Keratinocyte (primary cell): ENCODE results near the gene CCDC146. TPM values are rescaled to one million over a fixed set of nuclear protein-coding genes. Genes with fewer than 3 reads are reported as not detected.

Experiments used
- DNase-seq: peaks from one replicate; pipeline ENCODE4 v3.0.0-alpha.2; 2011; ENCODE audit warnings: low read depth, missing footprints, low spot score
- FAIRE-seq: peaks from 2 replicates; lab custom pipeline; 2011; peaks lifted over from hg19 to GRCh38; lab: Jason Lieb, UNC
- H2AFZ ChIP-seq: 2 replicates; pipeline ENCODE4 v1.6.0; 2012; ENCODE audit warnings: low read length, control low read depth, inconsistent platforms; ENCODE audit not compliant: control insufficient read depth
- H3K27ac ChIP-seq: 2 replicates; pipeline ENCODE4 v1.5.1; 2011; ENCODE audit warnings: low read length; ENCODE audit not compliant: control insufficient read depth, insufficient read depth
- H3K27me3 ChIP-seq: 3 replicates; pipeline ENCODE4 v1.6.0; 2011; ENCODE audit warnings: low read length; ENCODE audit not compliant: control insufficient read depth, insufficient read depth; ENCODE audit errors: extremely low read depth
- H3K36me3 ChIP-seq, 2 experiments: 2 replicates in 1 of 2; 3 replicates in 1 of 2; pipeline ENCODE4 v1.5.1; 2011; ENCODE audit warnings: low read length in 2 of 2, mild to moderate bottlenecking in 1 of 2; ENCODE audit not compliant: control insufficient read depth in 2 of 2, insufficient read depth in 2 of 2; ENCODE audit errors: extremely low read depth in 1 of 2
- H3K4me1 ChIP-seq: 3 replicates; pipeline ENCODE4 v1.5.1; 2011; ENCODE audit warnings: low read length; ENCODE audit not compliant: control insufficient read depth, insufficient read depth; ENCODE audit errors: extremely low read depth
- H3K4me2 ChIP-seq: 3 replicates; pipeline ENCODE4 v1.6.0; 2011; ENCODE audit warnings: low read depth, low read length; ENCODE audit not compliant: control insufficient read depth, insufficient read depth; ENCODE audit errors: extremely low read depth
- H3K4me3 ChIP-seq, 3 experiments: fragments of 200-600 bp in 1 of 3; sonication (generic) in 1 of 3; 2 replicates in 2 of 3; 3 replicates in 1 of 3; pipeline ENCODE4 v1.5.1; 2011 to 2016; ENCODE audit warnings: low read length in 3 of 3, mild to moderate bottlenecking in 3 of 3, control low read depth in 2 of 3, inconsistent platforms in 1 of 3, low read depth in 1 of 3, mixed read lengths in 1 of 3, mixed run types in 1 of 3, moderate library complexity in 1 of 3; ENCODE audit not compliant: control insufficient read depth in 2 of 3, insufficient read depth in 2 of 3; ENCODE audit errors: extremely low read depth in 1 of 3
- H3K79me2 ChIP-seq: 2 replicates; pipeline ENCODE4 v1.6.0; 2012; ENCODE audit warnings: low read length; ENCODE audit not compliant: control insufficient read depth, insufficient read depth
- H3K9ac ChIP-seq: 3 replicates; pipeline ENCODE4 v1.6.0; 2011; ENCODE audit warnings: low read length; ENCODE audit not compliant: control insufficient read depth, insufficient read depth; ENCODE audit errors: extremely low read depth
- H3K9me1 ChIP-seq: 3 replicates; pipeline ENCODE4 v1.6.0; 2011; ENCODE audit warnings: low read length; ENCODE audit not compliant: control insufficient read depth, insufficient read depth; ENCODE audit errors: extremely low read depth
- H3K9me3 ChIP-seq: 2 replicates; pipeline ENCODE4 v1.5.1; 2012; ENCODE audit warnings: low read depth, low read length; ENCODE audit not compliant: control insufficient read depth
- H4K20me1 ChIP-seq: 3 replicates; pipeline ENCODE4 v1.6.0; 2011; ENCODE audit warnings: low read length; ENCODE audit not compliant: control insufficient read depth, insufficient read depth; ENCODE audit errors: extremely low read depth
- CTCF ChIP-seq, 3 experiments: IDR thresholded peaks in 1 of 3; conservative IDR thresholded peaks in 1 of 3; optimal IDR thresholded peaks in 1 of 3; 2 replicates in 2 of 3; 3 replicates in 1 of 3; pipeline versions ENCODE3 to v1.5.1; 2011; ENCODE audit warnings: low read length in 3 of 3, mild to moderate bottlenecking in 3 of 3, moderate library complexity in 2 of 3, control low read depth in 1 of 3, inconsistent platforms in 1 of 3; ENCODE audit not compliant: insufficient read depth in 2 of 3; ENCODE audit errors: extremely low read depth in 1 of 3
- EZH2 ChIP-seq: IDR thresholded peaks from one replicate; pipeline ENCODE4 v1.6.1; 2012; ENCODE audit warnings: inconsistent platforms, mild to moderate bottlenecking, low read length, moderate library complexity
- dilution Hi-C: fragments of 300-500 bp; cut with MboI; formaldehyde crosslinking; loops from one replicate; pipeline ENCODE4 v1.7.0; 2020; ENCODE audit warnings: low sequenced_read_pairs; ENCODE audit not compliant: extremely low pct_ligation_motif_present
- polyA plus RNA-seq, 5 experiments: library from polyadenylated mRNA; depleted of rRNA in 3 of 5; stranded (reverse) in 3 of 5; stranded (forward) in 1 of 5; unstranded in 1 of 5; fragments of >200 nt; gene quantifications; 1 replicate in 1 of 5; 2 replicates in 3 of 5; 3 replicates in 1 of 5; pipeline versions ENCODE4 v1.2.1 to v1.2.3, GENCODE V29; 2011 to 2012; ENCODE audit warnings: missing spikeins in 2 of 5, low read depth in 1 of 5, low replicate concordance in 1 of 5

CCDC146 gene
- polyA plus RNA-seq, 1 donor (not counting 4 experiments of a cell fraction or from before 2014, with no cell fraction given): 5.7 TPM

GRCh38 chr7:77327067-77327931, 204.9 kb downstream of the CCDC146 start:
- Histone ChIP-seq H3K4me2 (no peak overlapping the region), H4K20me1 (no peaks in the 10 kb centered on the region), H3K4me3 (no peak overlapping the region), H3K9me1 (peaks cover 3% of the 10 kb centered on the region), H3K27me3 (no peaks in the 10 kb centered on the region), H3K27ac (no peak overlapping the region), H3K4me1 (peaks cover 48% of the 10 kb centered on the region), H3K79me2 (no peaks in the 10 kb centered on the region), H3K36me3 (no peaks in the 10 kb centered on the region), H3K9me3 (no peaks in the 10 kb centered on the region), H2AFZ (no peak overlapping the region), H3K9ac (no peak overlapping the region)
- TF ChIP-seq CTCF (optimal IDR thresholded peaks at IDR 0.05 in 1 of 3, IDR thresholded peaks at IDR 0.05 in 1 of 3, conservative IDR thresholded peaks at IDR 0.05 in 1 of 3; ENCODE audit: extremely low read depth in 1 of 3, insufficient read depth in 2 of 3, low read length in 3 of 3): no peak
- no peak for TF ChIP-seq EZH2
- DNase-seq (no peak), FAIRE-seq (peak; percentile 41)
- dilution Hi-C loops: no loop called here

- no peaks in the 10 kb centered on the region for H3K27me3 ChIP-seq
- peak overlapping the region; percentile 76 for H2AFZ ChIP-seq
- H3K9me3 ChIP-seq: no peaks in the 10 kb centered on the region
- H3K4me3 ChIP-seq: peak overlapping the region in 1 of 3 experiments; percentile 21
- peak overlapping the region; percentile 19 for H3K27ac ChIP-seq
- peak overlapping the region; percentile 0 for H3K9ac ChIP-seq
- peaks cover 3% of the 10 kb centered on the region for H3K9me1 ChIP-seq
- TF ChIP-seq CTCF (optimal IDR thresholded peaks at IDR 0.05 in 1 of 3, IDR thresholded peaks at IDR 0.05 in 1 of 3, conservative IDR thresholded peaks at IDR 0.05 in 1 of 3; ENCODE audit: extremely low read depth in 1 of 3, insufficient read depth in 2 of 3, low read length in 3 of 3) (peak in 1 of 3 experiments; percentile 5), EZH2 (no peak)
- peaks cover 48% of the 10 kb centered on the region for H3K4me1 ChIP-seq
- H3K79me2 ChIP-seq: no peaks in the 10 kb centered on the region
- dilution Hi-C loops: no loop called here
- H3K4me2 ChIP-seq: peak overlapping the region; percentile 61
- no peak for FAIRE-seq
- no peaks in the 10 kb centered on the region for H4K20me1 ChIP-seq
- DNase-seq: no peak
- no peaks in the 10 kb centered on the region for H3K36me3 ChIP-seq
Observed at GRCh38 chr7:77327932-77328628, 205.7 kb downstream of the CCDC146 start.
